Natural killer cell treated with Interleukin-12 subunit alpha and Interleukin-12 subunit beta and Interleukin-15 and Interleukin-18, amount 100 ng/mL, for 72 hours (primary cell): ENCODE measurements around the gene ADIPOR1. TPM values are rescaled to one million over a fixed set of nuclear protein-coding genes. Genes with fewer than 3 reads are reported as not detected.
"Not testable (repeated sequence)": the region's sequence is repeated elsewhere in the genome, so short reads cannot be mapped to it uniquely, and the experiment has no call there.

Experiments
- ATAC-seq, 2 donors: fragments of 150-1000 bp; cut with Tn5 transposase in 1 of 2; sonication (Bioruptor Pico), chemical (Tn5 transposase) in 1 of 2; 2 replicates each; pipeline ENCODE4 v1.10.0; 2021
- DNase-seq: peaks from one replicate; pipeline ENCODE4 v3.0.0; 2022; ENCODE audit warnings: low spot score
- H3K27ac Mint-ChIP-seq, 2 donors: 1 replicate in 1 of 2; 2 replicates in 1 of 2; pipeline ENCODE4 v1.8.0; 2022; ENCODE audit warnings: mixed read lengths in 2 of 2, mild to moderate bottlenecking in 1 of 2, moderate library complexity in 1 of 2
- H3K27me3 Mint-ChIP-seq, 2 donors: 1 replicate in 1 of 2; 2 replicates in 1 of 2; pipeline ENCODE4 v1.8.0; 2022; ENCODE audit warnings: mixed read lengths in 2 of 2
- H3K36me3 Mint-ChIP-seq: one replicate; pipeline ENCODE4 v1.8.0; 2022; ENCODE audit warnings: mixed read lengths
- H3K4me1 Mint-ChIP-seq, 2 donors: 1 replicate in 1 of 2; 2 replicates in 1 of 2; pipeline ENCODE4 v1.8.0; 2022; ENCODE audit warnings: low read depth in 2 of 2, mixed read lengths in 2 of 2, mild to moderate bottlenecking in 1 of 2
- H3K4me3 Mint-ChIP-seq: one replicate; pipeline ENCODE4 v1.8.0; 2022; ENCODE audit warnings: mixed read lengths
- H3K9me3 Mint-ChIP-seq: 2 replicates; pipeline ENCODE4 v1.8.0; 2022; ENCODE audit warnings: mixed read lengths
- total RNA-seq, 2 donors: library from RNA; stranded (reverse); gene quantifications; one replicate each; pipeline ENCODE4 v1.2.3, GENCODE V29; 2022

Gene ADIPOR1
- total RNA-seq, 2 donors from 2014 or later, result 83.3 to 92.5 TPM

DNA sequence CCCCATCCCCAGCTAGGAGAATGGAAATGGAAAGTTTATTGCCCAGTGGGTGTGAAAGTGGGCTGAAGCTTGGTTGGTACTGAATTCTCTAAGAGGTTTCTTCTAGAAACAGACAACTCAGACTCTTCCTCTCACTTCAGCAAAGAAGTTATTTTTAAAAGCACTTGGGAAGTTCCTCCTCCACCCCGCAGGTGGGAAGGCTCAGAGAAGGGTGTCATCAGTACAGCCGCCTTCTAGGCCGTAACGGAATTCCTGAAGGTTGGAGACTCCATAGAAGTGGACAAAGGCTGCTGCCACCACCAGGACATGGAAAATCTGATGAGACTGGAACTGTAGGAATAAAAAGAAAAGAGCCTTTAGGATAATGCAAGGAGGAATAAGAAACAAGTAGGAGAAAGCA lies 16.7 kb downstream of the ADIPOR1 start:
- ATAC-seq, result no peak
- no peaks in the 10 kb centered on the region for H3K4me1 Mint-ChIP-seq
- no peak for DNase-seq
- no peaks in the 10 kb centered on the region for H3K27me3 Mint-ChIP-seq
- H3K4me3 Mint-ChIP-seq, result no peak overlapping the region
- H3K27ac Mint-ChIP-seq, result no peak overlapping the region
- H3K9me3 Mint-ChIP-seq, result no peaks in the 10 kb centered on the region
- peaks cover 32% of the 10 kb centered on the region for H3K36me3 Mint-ChIP-seq

DNA sequence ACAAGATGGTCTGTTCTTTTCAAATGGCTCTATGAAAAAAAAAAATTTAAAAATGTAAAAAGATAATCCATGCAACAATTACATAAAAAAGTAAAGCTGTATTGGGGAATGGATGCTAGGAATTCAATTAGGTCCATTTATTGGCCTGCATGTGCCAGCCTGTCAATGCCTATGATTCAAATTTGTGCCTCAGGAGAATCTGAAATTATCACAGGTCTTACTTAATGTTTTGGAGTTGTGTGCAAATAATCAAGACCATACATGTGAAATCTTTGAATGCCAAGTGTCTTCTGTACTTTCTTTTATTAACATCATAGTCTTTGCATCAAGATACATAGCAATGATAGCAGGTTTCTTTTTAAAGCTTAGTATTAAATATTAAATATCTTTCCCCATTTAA lies 17.6 kb downstream of the ADIPOR1 start:
- DNase-seq, result no peak
- Mint-ChIP-seq H3K27me3 (no peaks in the 10 kb centered on the region), H3K4me3 (no peak overlapping the region), H3K4me1 (no peaks in the 10 kb centered on the region), H3K9me3 (no peaks in the 10 kb centered on the region), H3K36me3 (peaks cover 31% of the 10 kb centered on the region), H3K27ac (no peak overlapping the region)
- ATAC-seq, result no peak

DNA sequence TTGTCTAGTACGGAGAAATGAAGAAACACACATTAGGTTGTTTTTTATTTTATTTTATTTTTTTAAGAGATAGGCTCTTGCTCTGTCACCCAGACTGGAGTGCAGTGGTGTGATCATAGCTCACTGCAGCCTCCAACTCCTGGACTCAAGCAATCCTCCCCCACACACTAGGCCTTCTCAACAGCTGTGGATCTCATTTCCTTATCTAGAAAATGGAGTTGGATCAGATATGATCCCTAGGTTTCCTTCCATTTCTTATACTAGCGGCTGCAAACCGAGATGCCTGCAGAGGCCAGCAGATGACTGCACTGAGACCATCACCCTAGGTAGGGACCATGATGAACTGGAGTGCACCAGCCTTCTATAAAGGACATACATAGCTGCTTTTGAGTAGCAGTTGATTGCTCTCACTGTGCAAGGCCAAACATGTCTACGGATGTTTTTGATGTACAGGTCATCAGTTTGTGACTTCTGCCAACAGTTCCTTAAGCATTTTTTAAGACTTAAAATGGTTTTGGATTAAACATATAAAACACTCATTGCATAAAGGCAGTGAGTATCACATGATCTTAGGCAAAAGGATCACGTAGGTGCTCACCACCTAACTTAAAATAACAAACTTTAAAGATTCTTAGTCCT lies 19.7 kb downstream of the ADIPOR1 start:
- Mint-ChIP-seq H3K27ac (no peak overlapping the region), H3K4me1 (peaks cover 6 to 7% of the 10 kb centered on the region in 2 donors), H3K36me3 (peaks cover 17% of the 10 kb centered on the region), H3K9me3 (no peaks in the 10 kb centered on the region), H3K4me3 (no peak overlapping the region), H3K27me3 (peaks cover 12 to 18% of the 10 kb centered on the region in 2 donors)
- no peak for ATAC-seq
- DNase-seq, result no peak

DNA sequence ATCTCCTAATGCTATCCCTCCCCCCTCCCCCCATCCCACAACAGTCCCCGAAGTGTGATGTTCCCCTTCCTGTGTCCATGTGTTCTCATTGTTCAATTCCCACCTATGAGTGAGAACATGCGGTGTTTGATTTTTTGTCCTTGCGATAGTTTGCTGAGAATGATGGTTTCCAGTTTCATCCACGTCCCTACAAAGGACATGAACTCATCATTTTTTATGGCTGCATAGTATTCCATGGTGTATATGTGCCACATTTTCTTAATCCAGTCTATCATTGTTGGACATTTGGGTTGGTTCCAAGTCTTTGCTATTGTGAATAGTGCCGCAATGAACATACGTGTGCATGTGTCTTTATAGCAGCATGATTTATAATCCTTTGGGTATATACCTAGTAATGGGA lies 21.7 kb downstream of the ADIPOR1 start:
- DNase-seq, H3K27ac Mint-ChIP-seq, H3K4me3 Mint-ChIP-seq, H3K9me3 Mint-ChIP-seq, H3K36me3 Mint-ChIP-seq, ATAC-seq, H3K4me1 Mint-ChIP-seq: not testable (repeated sequence)
- H3K27me3 Mint-ChIP-seq, result peaks cover 19 to 29% of the 10 kb centered on the region in 2 donors

DNA sequence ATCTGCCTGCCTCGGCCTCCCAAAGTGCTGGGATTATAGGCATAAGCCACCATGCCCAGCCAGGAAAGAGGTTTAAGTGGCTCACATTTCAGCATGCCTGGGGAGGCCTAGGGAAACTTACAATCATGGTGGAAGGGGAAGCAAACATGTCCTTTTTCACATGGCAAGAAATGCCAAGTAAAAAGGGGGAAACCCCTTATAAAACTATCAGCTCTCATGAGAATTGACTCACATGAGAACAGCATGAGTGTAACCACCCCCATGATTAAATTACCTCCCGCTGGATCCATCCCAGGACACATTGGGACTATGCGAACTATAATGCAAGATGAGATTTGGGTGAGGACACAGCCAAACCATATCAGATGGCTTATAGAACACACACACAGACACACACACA lies 22.3 kb downstream of the ADIPOR1 start:
- peaks cover 19 to 29% of the 10 kb centered on the region in 2 donors for H3K27me3 Mint-ChIP-seq
- DNase-seq (no peak), ATAC-seq (no peak)
- peaks cover 6 to 7% of the 10 kb centered on the region in 2 donors for H3K4me1 Mint-ChIP-seq
- no peak overlapping the region for H3K4me3 Mint-ChIP-seq
- no peak overlapping the region for H3K27ac Mint-ChIP-seq
- no peaks in the 10 kb centered on the region for H3K9me3 Mint-ChIP-seq
- H3K36me3 Mint-ChIP-seq, result peaks cover 3% of the 10 kb centered on the region

DNA sequence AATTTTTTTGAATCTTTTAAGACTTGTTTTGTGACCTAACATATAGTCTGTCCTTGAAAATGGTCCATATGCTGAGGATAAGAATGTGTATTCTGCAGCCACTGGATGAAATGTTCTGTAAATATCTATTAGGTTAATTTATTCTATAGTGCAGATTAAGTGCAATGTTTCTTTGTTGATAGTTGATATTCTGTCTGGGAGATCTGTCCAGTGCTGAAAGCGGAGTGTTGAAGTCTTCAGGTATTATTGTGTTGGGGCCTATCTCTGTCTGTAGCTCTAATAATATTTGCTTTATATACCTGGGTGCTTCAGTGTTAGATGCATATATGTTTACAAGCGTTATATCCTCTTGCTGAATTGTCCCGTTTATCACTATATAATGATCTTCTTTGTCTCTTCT lies 23.4 kb downstream of the ADIPOR1 start:
- ATAC-seq (no peak), DNase-seq (no peak)
- no peak overlapping the region for H3K27ac Mint-ChIP-seq
- no peaks in the 10 kb centered on the region for H3K36me3 Mint-ChIP-seq
- peaks cover 22 to 29% of the 10 kb centered on the region in 2 donors for H3K27me3 Mint-ChIP-seq
- no peaks in the 10 kb centered on the region for H3K9me3 Mint-ChIP-seq
- H3K4me1 Mint-ChIP-seq, result peaks cover 6 to 7% of the 10 kb centered on the region in 2 donors
- no peak overlapping the region for H3K4me3 Mint-ChIP-seq

DNA sequence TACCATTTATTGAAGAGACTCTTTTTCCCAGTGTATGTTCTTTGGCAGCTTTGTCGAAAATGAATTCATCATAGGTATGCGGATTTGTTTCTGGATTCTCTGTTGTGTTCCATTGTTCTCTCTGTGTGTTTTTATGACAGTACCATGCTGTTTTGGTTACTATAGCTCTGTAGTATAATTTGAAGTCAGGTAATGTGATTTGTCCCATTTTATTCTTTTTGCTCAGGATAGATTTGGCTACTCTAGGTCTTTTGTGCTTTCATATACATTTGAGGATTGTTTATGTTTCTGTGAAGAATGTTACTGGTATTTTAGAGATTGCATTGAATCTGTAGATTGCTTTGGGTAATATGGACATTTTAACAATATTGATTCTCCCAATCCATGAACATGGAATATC lies 25.6 kb downstream of the ADIPOR1 start:
- DNase-seq (no peak), ATAC-seq (no peak)
- Mint-ChIP-seq H3K4me1 (peaks cover 6 to 7% of the 10 kb centered on the region in 2 donors), H3K27me3 (peaks cover 24 to 35% of the 10 kb centered on the region in 2 donors), H3K9me3 (no peaks in the 10 kb centered on the region), H3K27ac (no peak overlapping the region), H3K36me3 (no peaks in the 10 kb centered on the region), H3K4me3 (no peak overlapping the region)

DNA sequence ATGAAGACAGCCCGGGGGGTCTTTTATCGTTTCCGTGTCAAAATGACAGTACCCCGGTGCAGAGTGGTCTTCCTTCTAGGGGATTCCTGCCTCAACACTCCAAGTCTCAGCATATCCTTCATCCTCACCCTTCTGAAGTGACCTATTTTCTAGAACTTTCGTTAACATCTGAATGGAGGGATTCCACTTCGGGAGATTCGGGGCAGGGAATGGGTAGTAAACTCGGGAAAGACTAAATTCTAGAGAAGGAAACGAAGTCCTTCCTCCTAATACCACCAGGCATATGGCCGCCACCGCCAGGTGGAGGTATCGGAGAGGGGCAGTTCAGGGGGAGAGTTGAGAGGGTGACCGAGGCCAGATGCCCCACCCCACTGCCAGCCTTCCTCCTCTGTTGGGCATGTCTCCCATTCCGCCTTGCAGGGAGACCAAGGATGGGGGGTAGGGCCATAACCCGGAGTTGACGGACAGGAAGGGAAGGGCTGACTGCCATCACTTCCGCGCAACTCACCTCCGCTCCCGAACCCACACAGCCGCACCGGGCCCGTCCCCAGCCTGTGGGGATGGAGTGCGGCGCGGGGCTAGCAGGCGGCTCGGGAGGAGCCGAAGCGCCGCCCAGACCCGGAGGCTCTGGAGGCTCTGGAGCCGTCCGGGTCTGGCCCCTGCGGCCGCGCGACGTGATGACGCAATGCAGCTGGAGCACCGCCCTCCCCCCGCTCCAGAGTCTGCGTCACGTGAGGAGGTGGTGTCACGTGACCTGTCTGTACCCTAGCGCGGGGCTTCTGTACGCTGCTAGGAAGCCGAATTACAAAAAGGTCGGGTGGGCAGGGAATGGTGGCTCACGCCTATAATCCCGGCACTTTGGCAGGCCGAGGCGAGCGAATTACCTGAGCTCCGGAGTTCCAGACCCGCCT lies 31.3 kb downstream of the ADIPOR1 start, which contains the start of gene KLHL12:
TSS of gene KLHL12 (minus strand) at position 654 of the 911 bp plus-strand sequence. CDS start 2,072 bp downstream, outside the sequence.
- ATAC-seq, result peak; percentile 98 to 99
- peak within 1 kb of the TSS; percentile 94 for H3K4me3 Mint-ChIP-seq
- peaks cover 5% of the 10 kb centered on the region in 2 donors for H3K27me3 Mint-ChIP-seq
- peak within 1 kb of the TSS; percentile 87 to 91 for H3K27ac Mint-ChIP-seq
- H3K9me3 Mint-ChIP-seq, result no peaks in the 10 kb centered on the region
- peak; percentile 96 for DNase-seq
- peaks cover 7 to 10% of the 10 kb centered on the region in 2 donors for H3K4me1 Mint-ChIP-seq
- H3K36me3 Mint-ChIP-seq, result no peaks in the 10 kb centered on the region

DNA sequence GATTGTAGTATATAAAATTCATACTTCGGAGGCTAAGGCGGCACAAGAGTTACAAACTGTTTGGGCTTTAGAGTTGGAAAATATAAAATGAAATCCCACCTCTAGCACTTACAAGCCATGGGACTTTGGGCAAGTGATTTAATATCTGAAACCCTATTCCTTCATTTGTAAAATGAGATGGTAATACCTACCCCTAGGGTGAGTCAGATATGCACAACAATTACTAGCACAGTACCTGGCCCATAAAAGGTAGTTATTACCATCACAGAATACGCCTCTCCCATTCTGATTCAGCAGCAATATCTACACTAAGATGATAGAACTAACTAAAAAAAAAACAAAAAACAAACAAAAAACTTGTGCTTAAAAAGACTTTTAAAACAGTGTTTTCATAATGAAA lies 34.6 kb downstream of the ADIPOR1 start:
- Mint-ChIP-seq H3K4me1 (peaks cover 7 to 10% of the 10 kb centered on the region in 2 donors), H3K36me3 (no peaks in the 10 kb centered on the region), H3K27me3 (no peaks in the 10 kb centered on the region), H3K4me3 (no peak overlapping the region), H3K27ac (no peak overlapping the region), H3K9me3 (no peaks in the 10 kb centered on the region)
- ATAC-seq (no peak), DNase-seq (no peak)

DNA sequence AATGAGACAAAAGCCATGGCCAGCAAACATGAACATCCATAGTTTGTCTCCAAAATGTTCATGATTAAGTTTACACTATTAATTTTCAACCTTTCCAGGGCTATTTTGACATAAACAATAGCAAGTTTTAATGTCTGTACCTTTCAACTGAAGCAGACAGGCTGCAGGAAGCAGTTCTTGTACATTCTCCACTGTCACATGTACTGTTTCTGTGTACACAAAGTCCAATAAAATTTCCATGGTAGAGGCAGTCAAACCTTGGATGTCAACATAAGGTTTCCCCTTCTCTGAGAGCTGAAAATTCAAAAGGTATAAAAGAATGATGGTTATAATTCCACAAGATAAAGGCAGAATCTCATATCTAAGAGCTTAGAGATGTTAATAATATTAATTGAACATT lies 38.5 kb downstream of the ADIPOR1 start:
- H3K4me3 Mint-ChIP-seq, result no peak overlapping the region
- H3K9me3 Mint-ChIP-seq, result no peaks in the 10 kb centered on the region
- H3K27ac Mint-ChIP-seq, result no peak overlapping the region
- no peaks in the 10 kb centered on the region for H3K4me1 Mint-ChIP-seq
- no peak for DNase-seq
- no peaks in the 10 kb centered on the region for H3K27me3 Mint-ChIP-seq
- H3K36me3 Mint-ChIP-seq, result peaks cover 9% of the 10 kb centered on the region
- ATAC-seq, result no peak

DNA sequence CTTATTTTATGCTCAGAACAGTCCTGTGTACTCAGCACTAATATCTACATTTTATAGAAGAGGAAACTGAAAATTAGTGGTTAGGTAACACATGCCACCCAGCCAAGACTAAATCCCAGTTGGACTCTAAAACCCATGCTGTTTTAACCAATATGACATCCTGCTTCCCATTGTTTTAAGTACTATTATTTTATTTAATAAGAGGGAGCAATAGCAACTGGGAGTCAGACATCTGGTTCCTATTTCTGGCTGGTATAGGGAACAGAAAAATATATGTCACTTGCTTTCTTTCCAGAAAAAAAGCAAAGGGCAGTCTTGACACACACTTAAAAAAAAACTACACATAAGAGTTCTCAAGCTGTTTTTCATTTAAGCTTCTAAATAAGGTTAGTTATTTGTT lies 43.0 kb downstream of the ADIPOR1 start:
- no peak overlapping the region for H3K27ac Mint-ChIP-seq
- no peak for DNase-seq
- H3K36me3 Mint-ChIP-seq, result peaks cover 31% of the 10 kb centered on the region
- ATAC-seq, result no peak
- H3K27me3 Mint-ChIP-seq, result no peaks in the 10 kb centered on the region
- H3K4me3 Mint-ChIP-seq, result no peak overlapping the region
- H3K4me1 Mint-ChIP-seq, result peaks cover 21 to 26% of the 10 kb centered on the region in 2 donors
- H3K9me3 Mint-ChIP-seq, result no peaks in the 10 kb centered on the region

DNA sequence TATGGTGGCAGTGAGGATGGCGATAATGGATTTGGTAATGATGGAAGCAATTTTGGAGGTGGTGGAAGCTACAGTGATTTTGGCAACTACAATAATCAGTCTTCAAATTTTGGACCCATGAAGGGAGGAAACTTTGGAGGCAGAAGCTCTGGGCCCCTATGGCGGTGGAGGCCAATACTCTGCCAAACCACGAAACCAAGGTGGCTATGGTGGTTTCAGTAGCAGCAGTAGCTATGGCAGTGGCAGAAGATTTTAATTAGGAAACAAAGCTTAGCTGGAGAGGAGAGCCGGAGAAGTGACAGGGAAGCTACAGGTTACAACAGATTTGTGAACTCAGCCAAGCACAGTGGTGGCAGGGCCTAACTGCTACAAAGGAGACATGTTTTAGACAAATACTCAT lies 45.6 kb downstream of the ADIPOR1 start:
- not testable (repeated sequence) for H3K27me3 Mint-ChIP-seq, ATAC-seq, DNase-seq, H3K9me3 Mint-ChIP-seq
- Mint-ChIP-seq H3K4me1 (peaks cover 21 to 26% of the 10 kb centered on the region in 2 donors), H3K4me3 (peak overlapping the region; percentile 9), H3K36me3 (peaks cover 32% of the 10 kb centered on the region), H3K27ac (peak overlapping the region in 1 of 2 donors; percentile 49)

DNA sequence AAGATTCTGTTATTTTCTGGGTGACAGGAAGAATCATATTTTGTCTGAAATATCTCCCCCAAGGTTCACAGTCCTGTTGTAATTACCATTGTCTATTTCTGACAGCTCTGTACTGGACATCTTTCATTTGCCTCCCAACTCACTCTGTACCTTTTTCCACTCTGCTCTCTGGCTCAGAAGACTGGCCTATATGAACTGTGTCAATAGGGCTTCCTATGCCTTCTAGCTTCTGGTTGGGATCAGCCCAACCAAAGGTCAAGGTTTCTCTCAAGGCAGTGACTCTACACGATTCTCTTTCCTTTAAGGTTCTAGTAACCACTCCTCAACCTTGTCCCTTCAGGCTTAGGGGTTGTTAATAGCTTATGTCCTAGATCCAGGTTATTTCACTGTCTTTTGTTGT lies 48.6 kb downstream of the ADIPOR1 start:
- no peak overlapping the region for H3K27ac Mint-ChIP-seq
- H3K27me3 Mint-ChIP-seq, result no peaks in the 10 kb centered on the region
- ATAC-seq (no peak), DNase-seq (no peak)
- peaks cover 30% of the 10 kb centered on the region for H3K36me3 Mint-ChIP-seq
- no peaks in the 10 kb centered on the region for H3K9me3 Mint-ChIP-seq
- H3K4me3 Mint-ChIP-seq, result no peak overlapping the region
- H3K4me1 Mint-ChIP-seq, result peaks cover 21 to 26% of the 10 kb centered on the region in 2 donors

DNA sequence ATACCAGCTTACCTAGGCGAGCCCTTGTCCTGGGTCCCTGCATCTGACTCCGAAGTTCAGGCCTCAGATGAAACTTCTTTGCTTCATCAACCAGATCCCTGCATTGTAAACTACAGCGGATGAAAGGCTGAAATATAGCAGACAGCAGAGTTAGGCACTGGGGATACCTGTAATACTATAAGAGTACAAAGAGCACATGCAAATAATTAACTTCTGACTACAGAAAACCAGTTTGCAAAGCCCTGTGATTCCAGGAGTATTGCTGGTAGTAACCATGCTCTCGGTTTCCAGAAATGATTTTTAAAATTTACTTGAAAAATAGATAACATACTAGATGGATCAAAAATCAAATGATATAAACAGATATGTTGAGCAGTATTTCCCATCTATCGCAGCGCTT lies 49.1 kb downstream of the ADIPOR1 start:
- H3K27ac Mint-ChIP-seq, result no peak overlapping the region
- H3K27me3 Mint-ChIP-seq, result no peaks in the 10 kb centered on the region
- H3K4me3 Mint-ChIP-seq, result no peak overlapping the region
- H3K9me3 Mint-ChIP-seq, result no peaks in the 10 kb centered on the region
- DNase-seq (no peak), ATAC-seq (no peak)
- peaks cover 27% of the 10 kb centered on the region for H3K36me3 Mint-ChIP-seq
- H3K4me1 Mint-ChIP-seq, result peaks cover 19 to 24% of the 10 kb centered on the region in 2 donors
